ENCODE measurements around the gene CNTNAP2.

GRCh38 chr7:146176860-146177259 lies 60.3 kb downstream of the CNTNAP2 start:
- TF ChIP-seq CTCF (IDR thresholded peaks at IDR 0.05; ENCODE audit: insufficient read depth, low read length, poor library complexity, severe bottlenecking): no peak
- no peak for TF ChIP-seq EZH2phosphoT487 (conservative IDR thresholded peaks at IDR 0.05; ENCODE audit: low read length)
